Breast epithelium (tissue), 4 donors: ENCODE results near the gene PRR5L. TPM values are rescaled to one million over a fixed set of nuclear protein-coding genes. Genes with fewer than 3 reads are reported as not detected.

Source experiments
- DNase-seq, 2 donors: peaks; one replicate each; pipeline ENCODE4 v3.0.0-alpha.2; 2019; ENCODE audit warnings: low spot score in 2 of 2
- H3K27ac ChIP-seq, 2 donors: fragments of 200-600 bp; sonication (generic) in 1 of 2; one replicate each; pipeline ENCODE4 v1.5.1; 2016 to 2019; ENCODE audit warnings: mild to moderate bottlenecking in 1 of 2
- H3K27me3 ChIP-seq, 2 donors: fragments of 200-600 bp; sonication (generic) in 1 of 2; one replicate each; pipeline versions ENCODE4 v1.5.1 to v1.6.0; 2017 to 2019; ENCODE audit warnings: control low read depth in 1 of 2, mild to moderate bottlenecking in 1 of 2
- H3K36me3 ChIP-seq: fragments of 200-600 bp; one replicate; pipeline ENCODE4 v1.5.1; 2019
- H3K4me1 ChIP-seq, 2 donors: fragments of 200-600 bp; sonication (generic); one replicate each; pipeline ENCODE4 v1.5.1; 2016 to 2019; ENCODE audit warnings: control low read depth in 1 of 2
- H3K4me3 ChIP-seq, 3 donors: fragments of 200-600 bp; sonication (generic); 1 replicate in 2 of 3; 2 replicates in 1 of 3; pipeline ENCODE4 v1.5.1; 2016 to 2019; ENCODE audit warnings: mild to moderate bottlenecking in 3 of 3, moderate library complexity in 2 of 3
- H3K9me3 ChIP-seq, 2 donors: fragments of 200-600 bp; sonication (generic) in 1 of 2; one replicate each; pipeline ENCODE4 v1.5.1; 2016 to 2019; ENCODE audit warnings: control low read depth in 1 of 2
- POLR2A ChIP-seq: fragments of 450-650 bp; IDR thresholded peaks from one replicate; pipeline ENCODE4 v1.6.1; 2016; ENCODE audit warnings: antibody characterized with exemption, mild to moderate bottlenecking, moderate library complexity
- POLR2AphosphoS5 ChIP-seq, 3 donors: sonication (generic); formaldehyde crosslinking; IDR thresholded peaks; one replicate each; pipeline ENCODE4 v1.6.1; 2017; ENCODE audit warnings: antibody characterized with exemption in 3 of 3
- intact Hi-C: fragments of 100-400 bp; cut with DNase I; formaldehyde crosslinking; loops from one replicate; pipeline ENCODE4 v1.15.1; 2023; ENCODE audit warnings: low total_unique reads
- total RNA-seq, 3 donors: library from RNA; depleted of rRNA; stranded (reverse); fragments of >200 nt; gene quantifications; one replicate each; pipeline ENCODE4 v1.1.0, GENCODE V29; 2016
- TF ChIP-seq, protein P1 (sequence below), 3 donors: fragments of 450-650 bp; IDR thresholded peaks; one replicate each; pipeline ENCODE4 v1.5.1; 2016 to 2017; ENCODE audit warnings: antibody characterized with exemption in 3 of 3, mild to moderate bottlenecking in 3 of 3, moderate library complexity in 3 of 3

PRR5L gene
- total RNA-seq, 3 donors from 2014 or later: 5.6 to 16.1 (median 16.0) TPM

DNA sequence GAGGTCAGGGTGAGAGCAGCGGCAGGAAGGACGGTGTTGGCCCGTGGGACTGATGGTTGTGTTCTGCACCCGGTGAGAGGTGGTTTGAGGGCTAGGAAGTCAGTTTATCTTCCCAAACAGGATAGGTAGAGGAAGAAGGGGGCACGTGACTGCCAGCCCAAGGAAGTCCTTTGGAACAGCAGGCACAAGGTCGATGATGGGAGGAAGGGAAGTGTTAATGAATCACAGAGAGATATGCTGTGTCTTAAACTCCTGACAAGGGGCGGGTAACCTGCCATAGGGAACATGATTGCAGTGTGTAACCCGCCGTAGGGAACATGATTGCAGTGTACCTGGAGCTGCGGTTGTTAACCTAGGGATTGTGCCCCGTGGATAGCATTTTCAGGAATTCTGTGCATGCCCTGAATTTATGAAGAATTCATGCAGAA, 49.0 kb downstream of the PRR5L start:
- no peak overlapping the region for H3K27ac ChIP-seq
- H3K4me3 ChIP-seq: no peak overlapping the region
- no peak for TF ChIP-seq POLR2A
- TF ChIP-seq, protein P1, sequence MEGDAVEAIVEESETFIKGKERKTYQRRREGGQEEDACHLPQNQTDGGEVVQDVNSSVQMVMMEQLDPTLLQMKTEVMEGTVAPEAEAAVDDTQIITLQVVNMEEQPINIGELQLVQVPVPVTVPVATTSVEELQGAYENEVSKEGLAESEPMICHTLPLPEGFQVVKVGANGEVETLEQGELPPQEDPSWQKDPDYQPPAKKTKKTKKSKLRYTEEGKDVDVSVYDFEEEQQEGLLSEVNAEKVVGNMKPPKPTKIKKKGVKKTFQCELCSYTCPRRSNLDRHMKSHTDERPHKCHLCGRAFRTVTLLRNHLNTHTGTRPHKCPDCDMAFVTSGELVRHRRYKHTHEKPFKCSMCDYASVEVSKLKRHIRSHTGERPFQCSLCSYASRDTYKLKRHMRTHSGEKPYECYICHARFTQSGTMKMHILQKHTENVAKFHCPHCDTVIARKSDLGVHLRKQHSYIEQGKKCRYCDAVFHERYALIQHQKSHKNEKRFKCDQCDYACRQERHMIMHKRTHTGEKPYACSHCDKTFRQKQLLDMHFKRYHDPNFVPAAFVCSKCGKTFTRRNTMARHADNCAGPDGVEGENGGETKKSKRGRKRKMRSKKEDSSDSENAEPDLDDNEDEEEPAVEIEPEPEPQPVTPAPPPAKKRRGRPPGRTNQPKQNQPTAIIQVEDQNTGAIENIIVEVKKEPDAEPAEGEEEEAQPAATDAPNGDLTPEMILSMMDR (IDR thresholded peaks at IDR 0.05): no peak
- no peak for TF ChIP-seq POLR2AphosphoS5 (IDR thresholded peaks at IDR 0.05)
- DNase-seq: no peak
- H3K27me3 ChIP-seq: no peaks in the 10 kb centered on the region
- no peaks in the 10 kb centered on the region for H3K36me3 ChIP-seq
- H3K9me3 ChIP-seq: no peaks in the 10 kb centered on the region
- intact Hi-C loops: no loop called here
- no peaks in the 10 kb centered on the region for H3K4me1 ChIP-seq

- TF ChIP-seq POLR2A: no peak
- TF ChIP-seq POLR2AphosphoS5 (IDR thresholded peaks at IDR 0.05): no peak
- TF ChIP-seq, protein P1 (IDR thresholded peaks at IDR 0.05): no peak
- no peak for DNase-seq
- intact Hi-C loops: no loop called here
- no peaks in the 10 kb centered on the region for H3K36me3 ChIP-seq
- H3K9me3 ChIP-seq: no peaks in the 10 kb centered on the region
- no peak overlapping the region for H3K4me3 ChIP-seq
- no peaks in the 10 kb centered on the region for H3K4me1 ChIP-seq
- no peak overlapping the region for H3K27ac ChIP-seq
- H3K27me3 ChIP-seq: no peaks in the 10 kb centered on the region
Measured at GRCh38 chr11:36345535-36346141, 49.5 kb downstream of the PRR5L start.

- TF ChIP-seq, protein P1 (IDR thresholded peaks at IDR 0.05): no peak
- TF ChIP-seq POLR2A: no peak
- TF ChIP-seq POLR2AphosphoS5 (IDR thresholded peaks at IDR 0.05): no peak
- Histone ChIP-seq H3K36me3 (no peaks in the 10 kb centered on the region), H3K27me3 (no peaks in the 10 kb centered on the region), H3K4me1 (no peaks in the 10 kb centered on the region), H3K4me3 (no peak overlapping the region), H3K27ac (no peak overlapping the region), H3K9me3 (no peaks in the 10 kb centered on the region)
- intact Hi-C loops: no loop called here
- no peak for DNase-seq
Measured at GRCh38 chr11:36346562-36347383, 50.7 kb downstream of the PRR5L start.

GRCh38 chr11:36347384-36347906, 51.4 kb downstream of the PRR5L start:
- H3K4me3 ChIP-seq: no peak overlapping the region
- no peaks in the 10 kb centered on the region for H3K27me3 ChIP-seq
- no peak overlapping the region for H3K27ac ChIP-seq
- TF ChIP-seq POLR2AphosphoS5 (IDR thresholded peaks at IDR 0.05) (no peak), POLR2A (no peak)
- TF ChIP-seq, protein P1 (IDR thresholded peaks at IDR 0.05): no peak
- no peaks in the 10 kb centered on the region for H3K36me3 ChIP-seq
- H3K9me3 ChIP-seq: no peaks in the 10 kb centered on the region
- no peak for DNase-seq
- no peaks in the 10 kb centered on the region for H3K4me1 ChIP-seq
- intact Hi-C loops: no loop called here
